Liver (tissue), 9 donors: ENCODE measurements around the gene SHC4. TPM values are rescaled to one million over a fixed set of nuclear protein-coding genes. Genes with fewer than 3 reads are reported as not detected.

ENCODE experiments used
- DNase-seq: peaks from one replicate; pipeline ENCODE4 v3.0.0-alpha.2; 2017; ENCODE audit warnings: low spot score
- H3K27ac ChIP-seq, 2 donors: one replicate each; pipeline ENCODE4 v1.7.0; 2013; ENCODE audit warnings: inconsistent platforms in 2 of 2, low read length in 2 of 2, control low read depth in 1 of 2, low read depth in 1 of 2, mild to moderate bottlenecking in 1 of 2
- H3K27me3 ChIP-seq, 4 donors: one replicate each; pipeline versions ENCODE4 v1.6.1 to v1.7.0; 2013; ENCODE audit warnings: low read length in 3 of 4, inconsistent platforms in 1 of 4, mild to moderate bottlenecking in 1 of 4, moderate library complexity in 1 of 4; ENCODE audit not compliant: control insufficient read depth in 4 of 4, insufficient read depth in 4 of 4
- H3K36me3 ChIP-seq, 4 donors: one replicate each; pipeline versions ENCODE4 v1.6.1 to v1.7.0; 2013; ENCODE audit warnings: low read length in 3 of 4, mild to moderate bottlenecking in 3 of 4, low read depth in 1 of 4, moderate library complexity in 1 of 4; ENCODE audit not compliant: control insufficient read depth in 4 of 4, insufficient read depth in 3 of 4
- H3K4me1 ChIP-seq, 4 donors: one replicate each; pipeline versions ENCODE4 v1.6.1 to v1.7.0; 2013; ENCODE audit warnings: low read length in 3 of 4, mild to moderate bottlenecking in 3 of 4, moderate library complexity in 1 of 4; ENCODE audit not compliant: control insufficient read depth in 4 of 4, insufficient read depth in 4 of 4
- H3K4me3 ChIP-seq, 3 donors: one replicate each; pipeline versions ENCODE4 v1.6.1 to v1.7.0; 2013; ENCODE audit warnings: low read length in 3 of 3, control low read depth in 1 of 3, low read depth in 1 of 3, mild to moderate bottlenecking in 1 of 3
- H3K9ac ChIP-seq, 2 donors: one replicate each; pipeline ENCODE4 v1.7.0; 2013; ENCODE audit warnings: low read length in 2 of 2, mild to moderate bottlenecking in 2 of 2, moderate library complexity in 2 of 2, control low read depth in 1 of 2, low read depth in 1 of 2
- H3K9me3 ChIP-seq, 4 donors: one replicate each; pipeline versions ENCODE4 v1.6.1 to v1.7.0; 2013; ENCODE audit warnings: low read length in 3 of 4; ENCODE audit not compliant: control insufficient read depth in 4 of 4
- EGR1 ChIP-seq, 2 donors: IDR thresholded peaks; 2 replicates each; pipeline ENCODE4 v1.6.1; 2016 to 2018; ENCODE audit warnings: antibody characterized with exemption in 2 of 2, low read depth in 2 of 2
- GABPA ChIP-seq, 2 donors: IDR thresholded peaks in 1 of 2; conservative IDR thresholded peaks in 1 of 2; 2 replicates each; pipeline ENCODE4 v1.6.1; 2016; ENCODE audit warnings: antibody characterized with exemption in 2 of 2, mild to moderate bottlenecking in 1 of 2, moderate library complexity in 1 of 2
- HNF4A ChIP-seq, 2 donors: conservative IDR thresholded peaks; 2 replicates each; pipeline ENCODE4 v1.6.1; 2016; ENCODE audit warnings: antibody characterized with exemption in 2 of 2, mild to moderate bottlenecking in 2 of 2
- JUND ChIP-seq, 2 donors: IDR thresholded peaks; 2 replicates each; pipeline ENCODE4 v1.6.1; 2016; ENCODE audit warnings: antibody characterized with exemption in 2 of 2
- NR2F2 ChIP-seq: IDR thresholded peaks from 2 replicates; pipeline ENCODE4 v1.6.1; 2016; ENCODE audit warnings: antibody characterized with exemption
- RAD21 ChIP-seq, 2 donors: IDR thresholded peaks; 2 replicates each; pipeline ENCODE4 v1.6.1; 2016; ENCODE audit warnings: antibody characterized with exemption in 2 of 2, mild to moderate bottlenecking in 2 of 2
- RXRA ChIP-seq, 2 donors: IDR thresholded peaks; 2 replicates each; pipeline ENCODE4 v1.6.1; 2017 to 2018; ENCODE audit warnings: antibody characterized with exemption in 2 of 2, mild to moderate bottlenecking in 1 of 2
- YY1 ChIP-seq: IDR thresholded peaks from 2 replicates; pipeline ENCODE4 v1.6.1; 2016; ENCODE audit warnings: antibody characterized with exemption, mild to moderate bottlenecking
- WGBS: extraction: QIAGEN DNeasy Blood & Tissue Kit; methylation state at CpG from one replicate; pipeline ENCODE4 v1.1.7; 2013; 5-methylcytosine and 5-hydroxymethylcytosine counted together
- polyA plus RNA-seq, 2 donors: library from polyadenylated mRNA; stranded (reverse) in 1 of 2; unstranded in 1 of 2; fragments of 200-250 nt in 1 of 2; fragments of >200 nt in 1 of 2; fragmentation: Nextera tagmentation in 1 of 2; extraction: Ambion mirVana in 1 of 2; gene quantifications; one replicate each; pipeline versions ENCODE4 v1.2.1 to v1.2.3, GENCODE V29; 2013 to 2015
- total RNA-seq, 2 donors: library from RNA; depleted of rRNA; stranded (reverse); fragments of >200 nt; gene quantifications; one replicate each; pipeline ENCODE4 v1.2.3, GENCODE V29; 2014
- TF ChIP-seq, protein P1 (sequence below): IDR thresholded peaks from 2 replicates; pipeline ENCODE4 v1.6.1; 2016; ENCODE audit warnings: antibody characterized with exemption
- TF ChIP-seq, protein P2 (sequence below): fragments of 150-350 bp; IDR thresholded peaks from 2 replicates; pipeline ENCODE4 v1.5.1; 2017; ENCODE audit warnings: improper control_type of control experiment, low read depth, low read length; ENCODE audit not compliant: missing input control
- donor health status: healthy.
- donor health status: healthy.
- donor health status: healthy.
- donor health status: healthy.
- donor health status: healthy.

SHC4 gene
- total and polyA plus RNA-seq, 4 donors, result under 0.01 to 0.19 (median 0.05) TPM

DNA sequence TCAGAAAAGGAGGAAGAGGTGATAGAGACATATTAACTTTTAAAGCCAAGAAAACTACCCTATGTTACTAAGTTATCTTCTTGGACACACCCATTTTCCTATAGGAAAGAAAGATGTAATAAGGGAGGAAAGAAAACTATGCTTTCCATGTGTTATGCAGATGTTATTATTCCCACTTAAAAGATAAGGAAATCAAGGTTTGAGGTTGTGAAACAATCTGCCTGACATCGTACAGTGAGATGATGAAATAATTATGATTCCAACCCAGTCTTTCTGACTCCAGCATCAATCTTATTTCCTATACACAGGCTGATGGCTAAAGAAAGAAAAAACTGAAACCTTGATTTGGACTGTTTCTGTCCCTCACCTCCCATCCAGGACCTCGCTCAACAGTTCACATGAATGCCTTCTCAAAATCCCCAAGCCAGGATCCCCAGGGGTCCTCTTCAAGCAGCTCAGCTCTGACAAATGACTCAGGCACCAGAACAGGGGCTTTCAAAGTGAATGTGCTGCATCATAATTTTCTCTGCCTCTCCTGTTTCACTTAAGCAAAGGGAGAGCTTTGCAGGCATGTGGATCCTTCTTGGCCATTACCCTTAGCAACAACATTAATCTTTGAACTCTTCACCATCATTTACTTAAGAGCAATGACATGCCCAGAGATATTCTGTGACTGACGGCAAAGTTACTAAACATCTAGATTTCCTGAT, 98.2 kb downstream of the SHC4 start:
- H3K4me3 ChIP-seq, result no peak overlapping the region
- no peaks in the 10 kb centered on the region for H3K4me1 ChIP-seq
- H3K36me3 ChIP-seq, result no peaks in the 10 kb centered on the region
- no peak overlapping the region for H3K9ac ChIP-seq
- WGBS, result 57% methylated on average over 3 of the region's 3 CpGs
- H3K27me3 ChIP-seq, result no peaks in the 10 kb centered on the region
- H3K27ac ChIP-seq, result no peak overlapping the region
- TF ChIP-seq RXRA (IDR thresholded peaks at IDR 0.05), result no peak
- no peaks in the 10 kb centered on the region for H3K9me3 ChIP-seq
- no peak for DNase-seq

DNA sequence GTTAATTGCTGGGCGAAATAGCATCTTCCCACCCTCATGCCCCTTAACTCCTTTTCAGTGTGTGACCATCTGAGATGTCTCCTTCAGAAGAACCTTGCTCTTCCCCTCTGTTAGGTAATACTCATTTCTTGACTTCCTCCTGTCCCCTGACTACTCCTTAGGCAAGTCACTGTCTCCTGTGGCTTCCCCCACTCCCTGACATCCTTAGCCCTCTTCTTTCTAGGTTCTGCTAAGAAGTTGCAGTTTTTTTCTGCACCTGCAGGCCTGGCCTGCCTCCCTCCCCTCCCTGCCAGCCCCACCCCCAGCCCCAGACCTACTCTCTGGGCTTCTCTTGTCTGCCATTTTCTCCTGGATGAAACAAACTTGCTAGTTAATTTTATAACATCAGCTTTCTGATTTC, 101.0 kb downstream of the SHC4 start:
- TF ChIP-seq, protein P1, sequence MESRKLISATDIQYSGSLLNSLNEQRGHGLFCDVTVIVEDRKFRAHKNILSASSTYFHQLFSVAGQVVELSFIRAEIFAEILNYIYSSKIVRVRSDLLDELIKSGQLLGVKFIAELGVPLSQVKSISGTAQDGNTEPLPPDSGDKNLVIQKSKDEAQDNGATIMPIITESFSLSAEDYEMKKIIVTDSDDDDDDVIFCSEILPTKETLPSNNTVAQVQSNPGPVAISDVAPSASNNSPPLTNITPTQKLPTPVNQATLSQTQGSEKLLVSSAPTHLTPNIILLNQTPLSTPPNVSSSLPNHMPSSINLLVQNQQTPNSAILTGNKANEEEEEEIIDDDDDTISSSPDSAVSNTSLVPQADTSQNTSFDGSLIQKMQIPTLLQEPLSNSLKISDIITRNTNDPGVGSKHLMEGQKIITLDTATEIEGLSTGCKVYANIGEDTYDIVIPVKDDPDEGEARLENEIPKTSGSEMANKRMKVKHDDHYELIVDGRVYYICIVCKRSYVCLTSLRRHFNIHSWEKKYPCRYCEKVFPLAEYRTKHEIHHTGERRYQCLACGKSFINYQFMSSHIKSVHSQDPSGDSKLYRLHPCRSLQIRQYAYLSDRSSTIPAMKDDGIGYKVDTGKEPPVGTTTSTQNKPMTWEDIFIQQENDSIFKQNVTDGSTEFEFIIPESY, result no peak
- TF ChIP-seq, protein P2, sequence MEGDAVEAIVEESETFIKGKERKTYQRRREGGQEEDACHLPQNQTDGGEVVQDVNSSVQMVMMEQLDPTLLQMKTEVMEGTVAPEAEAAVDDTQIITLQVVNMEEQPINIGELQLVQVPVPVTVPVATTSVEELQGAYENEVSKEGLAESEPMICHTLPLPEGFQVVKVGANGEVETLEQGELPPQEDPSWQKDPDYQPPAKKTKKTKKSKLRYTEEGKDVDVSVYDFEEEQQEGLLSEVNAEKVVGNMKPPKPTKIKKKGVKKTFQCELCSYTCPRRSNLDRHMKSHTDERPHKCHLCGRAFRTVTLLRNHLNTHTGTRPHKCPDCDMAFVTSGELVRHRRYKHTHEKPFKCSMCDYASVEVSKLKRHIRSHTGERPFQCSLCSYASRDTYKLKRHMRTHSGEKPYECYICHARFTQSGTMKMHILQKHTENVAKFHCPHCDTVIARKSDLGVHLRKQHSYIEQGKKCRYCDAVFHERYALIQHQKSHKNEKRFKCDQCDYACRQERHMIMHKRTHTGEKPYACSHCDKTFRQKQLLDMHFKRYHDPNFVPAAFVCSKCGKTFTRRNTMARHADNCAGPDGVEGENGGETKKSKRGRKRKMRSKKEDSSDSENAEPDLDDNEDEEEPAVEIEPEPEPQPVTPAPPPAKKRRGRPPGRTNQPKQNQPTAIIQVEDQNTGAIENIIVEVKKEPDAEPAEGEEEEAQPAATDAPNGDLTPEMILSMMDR, result no peak
- TF ChIP-seq GABPA (IDR thresholded peaks at IDR 0.05 in 1 of 2, conservative IDR thresholded peaks at IDR 0.05 in 1 of 2) (no peak), JUND (IDR thresholded peaks at IDR 0.05) (no peak), EGR1 (IDR thresholded peaks at IDR 0.05; ENCODE audit: low read depth in 2 of 2) (no peak)
- Histone ChIP-seq H3K9ac (no peak overlapping the region), H3K27me3 (no peaks in the 10 kb centered on the region), H3K4me1 (no peaks in the 10 kb centered on the region), H3K36me3 (no peaks in the 10 kb centered on the region), H3K4me3 (no peak overlapping the region), H3K27ac (no peak overlapping the region), H3K9me3 (no peaks in the 10 kb centered on the region)
- DNase-seq, result no peak
- 98% methylated on average over 1 of the region's 1 CpG for WGBS

DNA sequence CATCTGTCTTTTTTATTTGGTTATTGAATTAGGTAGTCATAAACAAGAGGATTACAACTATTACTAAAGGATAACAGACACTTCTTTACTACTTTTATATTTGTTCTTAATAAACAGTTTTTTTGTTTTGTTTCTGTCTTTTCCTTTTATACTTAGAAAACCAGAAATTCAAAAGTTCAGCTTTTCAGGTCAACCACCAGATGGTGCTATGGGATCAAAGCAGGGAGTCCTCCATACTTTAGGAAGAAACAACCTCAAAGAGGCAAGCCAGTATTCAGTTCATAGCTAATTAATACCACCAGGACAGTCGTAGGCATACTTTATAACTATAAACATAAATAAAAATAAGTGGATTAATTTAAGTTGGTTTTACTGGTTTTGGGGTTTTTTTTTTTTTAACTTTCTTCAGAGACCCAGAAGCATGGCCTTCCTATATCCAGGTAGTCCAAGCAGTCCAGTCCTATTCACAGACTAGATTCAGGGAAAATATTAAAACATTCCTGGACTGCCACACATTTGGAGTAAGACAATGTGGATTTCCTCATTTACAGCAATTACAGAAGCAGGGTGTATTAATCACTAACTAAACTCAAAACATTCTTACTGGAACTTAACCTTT, 101.8 kb downstream of the SHC4 start:
- no peak overlapping the region for H3K27ac ChIP-seq
- 4% methylated on average over 1 of the region's 1 CpG for WGBS
- H3K36me3 ChIP-seq, result no peaks in the 10 kb centered on the region
- no peaks in the 10 kb centered on the region for H3K27me3 ChIP-seq
- H3K9ac ChIP-seq, result no peak overlapping the region
- H3K4me3 ChIP-seq, result no peak overlapping the region
- DNase-seq, result no peak
- no peaks in the 10 kb centered on the region for H3K9me3 ChIP-seq
- TF ChIP-seq NR2F2 (no peak), JUND (IDR thresholded peaks at IDR 0.05) (no peak), RAD21 (IDR thresholded peaks at IDR 0.05) (peak; percentile 96 to 98), YY1 (no peak), RXRA (IDR thresholded peaks at IDR 0.05) (no peak), HNF4A (conservative IDR thresholded peaks at IDR 0.05) (no peak)
- TF ChIP-seq, protein P2, result peak; percentile 82
- H3K4me1 ChIP-seq, result no peaks in the 10 kb centered on the region
